Liver (tissue), 9 donors: ENCODE data around the gene SHLD1. TPM values are rescaled to one million over a fixed set of nuclear protein-coding genes. Genes with fewer than 3 reads are reported as not detected.

Source experiments
- DNase-seq: peaks from one replicate; pipeline ENCODE4 v3.0.0-alpha.2; 2017; ENCODE audit warnings: low spot score
- H3K27ac ChIP-seq, 2 donors: one replicate each; pipeline ENCODE4 v1.7.0; 2013; ENCODE audit warnings: inconsistent platforms in 2 of 2, low read length in 2 of 2, control low read depth in 1 of 2, low read depth in 1 of 2, mild to moderate bottlenecking in 1 of 2
- H3K27me3 ChIP-seq, 4 donors: one replicate each; pipeline versions ENCODE4 v1.6.1 to v1.7.0; 2013; ENCODE audit warnings: low read length in 3 of 4, inconsistent platforms in 1 of 4, mild to moderate bottlenecking in 1 of 4, moderate library complexity in 1 of 4; ENCODE audit not compliant: control insufficient read depth in 4 of 4, insufficient read depth in 4 of 4
- H3K36me3 ChIP-seq, 4 donors: one replicate each; pipeline versions ENCODE4 v1.6.1 to v1.7.0; 2013; ENCODE audit warnings: low read length in 3 of 4, mild to moderate bottlenecking in 3 of 4, low read depth in 1 of 4, moderate library complexity in 1 of 4; ENCODE audit not compliant: control insufficient read depth in 4 of 4, insufficient read depth in 3 of 4
- H3K4me1 ChIP-seq, 4 donors: one replicate each; pipeline versions ENCODE4 v1.6.1 to v1.7.0; 2013; ENCODE audit warnings: low read length in 3 of 4, mild to moderate bottlenecking in 3 of 4, moderate library complexity in 1 of 4; ENCODE audit not compliant: control insufficient read depth in 4 of 4, insufficient read depth in 4 of 4
- H3K4me3 ChIP-seq, 3 donors: one replicate each; pipeline versions ENCODE4 v1.6.1 to v1.7.0; 2013; ENCODE audit warnings: low read length in 3 of 3, control low read depth in 1 of 3, low read depth in 1 of 3, mild to moderate bottlenecking in 1 of 3
- H3K9ac ChIP-seq, 2 donors: one replicate each; pipeline ENCODE4 v1.7.0; 2013; ENCODE audit warnings: low read length in 2 of 2, mild to moderate bottlenecking in 2 of 2, moderate library complexity in 2 of 2, control low read depth in 1 of 2, low read depth in 1 of 2
- H3K9me3 ChIP-seq, 4 donors: one replicate each; pipeline versions ENCODE4 v1.6.1 to v1.7.0; 2013; ENCODE audit warnings: low read length in 3 of 4; ENCODE audit not compliant: control insufficient read depth in 4 of 4
- ATF3 ChIP-seq: IDR thresholded peaks from 2 replicates; pipeline ENCODE4 v1.6.1; 2016; ENCODE audit warnings: antibody characterized with exemption
- CTCF ChIP-seq: fragments of 150-350 bp; IDR thresholded peaks from 2 replicates; pipeline ENCODE4 v1.5.1; 2017; ENCODE audit warnings: improper control_type of control experiment, low read depth, low read length; ENCODE audit not compliant: missing input control
- EGR1 ChIP-seq, 2 donors: IDR thresholded peaks; 2 replicates each; pipeline ENCODE4 v1.6.1; 2016 to 2018; ENCODE audit warnings: antibody characterized with exemption in 2 of 2, low read depth in 2 of 2
- FOXA1 ChIP-seq: IDR thresholded peaks from 2 replicates; pipeline ENCODE4 v1.6.1; 2016; ENCODE audit warnings: antibody characterized with exemption
- FOXA2 ChIP-seq: IDR thresholded peaks from 2 replicates; pipeline ENCODE4 v1.6.1; 2016; ENCODE audit warnings: antibody characterized with exemption
- GABPA ChIP-seq, 2 donors: IDR thresholded peaks in 1 of 2; conservative IDR thresholded peaks in 1 of 2; 2 replicates each; pipeline ENCODE4 v1.6.1; 2016; ENCODE audit warnings: antibody characterized with exemption in 2 of 2, mild to moderate bottlenecking in 1 of 2, moderate library complexity in 1 of 2
- HNF4A ChIP-seq, 2 donors: conservative IDR thresholded peaks; 2 replicates each; pipeline ENCODE4 v1.6.1; 2016; ENCODE audit warnings: antibody characterized with exemption in 2 of 2, mild to moderate bottlenecking in 2 of 2
- HNF4G ChIP-seq: IDR thresholded peaks from 2 replicates; pipeline ENCODE4 v1.6.1; 2016; ENCODE audit warnings: antibody characterized with exemption
- JUND ChIP-seq, 2 donors: IDR thresholded peaks; 2 replicates each; pipeline ENCODE4 v1.6.1; 2016; ENCODE audit warnings: antibody characterized with exemption in 2 of 2
- MAX ChIP-seq: IDR thresholded peaks from 2 replicates; pipeline ENCODE4 v1.6.1; 2016; ENCODE audit warnings: antibody characterized with exemption
- NR2F2 ChIP-seq: IDR thresholded peaks from 2 replicates; pipeline ENCODE4 v1.6.1; 2016; ENCODE audit warnings: antibody characterized with exemption
- RAD21 ChIP-seq, 2 donors: IDR thresholded peaks; 2 replicates each; pipeline ENCODE4 v1.6.1; 2016; ENCODE audit warnings: antibody characterized with exemption in 2 of 2, mild to moderate bottlenecking in 2 of 2
- REST ChIP-seq: IDR thresholded peaks from 2 replicates; pipeline ENCODE4 v1.6.1; 2016; ENCODE audit warnings: antibody characterized with exemption, mild to moderate bottlenecking
- RXRA ChIP-seq, 2 donors: IDR thresholded peaks; 2 replicates each; pipeline ENCODE4 v1.6.1; 2017 to 2018; ENCODE audit warnings: antibody characterized with exemption in 2 of 2, mild to moderate bottlenecking in 1 of 2
- SP1 ChIP-seq: IDR thresholded peaks from 2 replicates; pipeline ENCODE4 v1.6.1; 2018; ENCODE audit warnings: antibody characterized with exemption, mild to moderate bottlenecking
- TAF1 ChIP-seq: conservative IDR thresholded peaks from 2 replicates; pipeline ENCODE4 v1.6.1; 2016; ENCODE audit warnings: antibody characterized with exemption, mild to moderate bottlenecking
- YY1 ChIP-seq: IDR thresholded peaks from 2 replicates; pipeline ENCODE4 v1.6.1; 2016; ENCODE audit warnings: antibody characterized with exemption, mild to moderate bottlenecking
- ZBTB33 ChIP-seq: IDR thresholded peaks from 2 replicates; pipeline ENCODE4 v1.6.1; 2016; ENCODE audit warnings: antibody characterized with exemption
- WGBS: extraction: QIAGEN DNeasy Blood & Tissue Kit; methylation state at CpG from one replicate; pipeline ENCODE4 v1.1.7; 2013; 5-methylcytosine and 5-hydroxymethylcytosine counted together
- polyA plus RNA-seq, 2 donors: library from polyadenylated mRNA; stranded (reverse) in 1 of 2; unstranded in 1 of 2; fragments of 200-250 nt in 1 of 2; fragments of >200 nt in 1 of 2; fragmentation: Nextera tagmentation in 1 of 2; extraction: Ambion mirVana in 1 of 2; gene quantifications; one replicate each; pipeline versions ENCODE4 v1.2.1 to v1.2.3, GENCODE V29; 2013 to 2015
- total RNA-seq, 2 donors: library from RNA; depleted of rRNA; stranded (reverse); fragments of >200 nt; gene quantifications; one replicate each; pipeline ENCODE4 v1.2.3, GENCODE V29; 2014
- donor health status: healthy.
- donor health status: healthy.
- donor health status: healthy.
- donor health status: healthy.
- donor health status: healthy.

The SHLD1 gene
- total and polyA plus RNA-seq, 4 donors, result 0.92 to 5.0 (median 2.0) TPM

- no peaks in the 10 kb centered on the region for H3K4me1 ChIP-seq
- DNase-seq, result no peak
- H3K27ac ChIP-seq, result no peak overlapping the region
- no peaks in the 10 kb centered on the region for H3K36me3 ChIP-seq
- no peak overlapping the region for H3K9ac ChIP-seq
- H3K27me3 ChIP-seq, result no peaks in the 10 kb centered on the region
- H3K4me3 ChIP-seq, result no peak overlapping the region
- no peaks in the 10 kb centered on the region for H3K9me3 ChIP-seq
- TF ChIP-seq HNF4A (conservative IDR thresholded peaks at IDR 0.05) (no peak), CTCF (no peak), JUND (IDR thresholded peaks at IDR 0.05) (no peak), REST (no peak), RAD21 (IDR thresholded peaks at IDR 0.05) (no peak), EGR1 (IDR thresholded peaks at IDR 0.05; ENCODE audit: low read depth in 2 of 2) (no peak), ATF3 (no peak), FOXA2 (no peak), FOXA1 (no peak), RXRA (IDR thresholded peaks at IDR 0.05) (no peak), ZBTB33 (no peak), HNF4G (no peak), SP1 (no peak), GABPA (IDR thresholded peaks at IDR 0.05 in 1 of 2, conservative IDR thresholded peaks at IDR 0.05 in 1 of 2) (no peak), TAF1 (no peak)
- WGBS, result 86% methylated on average over 3 of the region's 3 CpGs
Observed at GRCh38 chr20:5822569-5822968, 72.4 kb downstream of the SHLD1 start.

GRCh38 chr20:5825130-5825719, 75.0 kb downstream of the SHLD1 start:
- WGBS, result 70% methylated on average over 9 of the region's 9 CpGs
- Histone ChIP-seq H3K4me3 (no peak overlapping the region), H3K9ac (no peak overlapping the region), H3K36me3 (no peaks in the 10 kb centered on the region), H3K4me1 (no peaks in the 10 kb centered on the region), H3K9me3 (no peaks in the 10 kb centered on the region), H3K27ac (no peak overlapping the region), H3K27me3 (no peaks in the 10 kb centered on the region)
- DNase-seq, result no peak
- TF ChIP-seq REST (no peak), MAX (no peak), YY1 (no peak), JUND (IDR thresholded peaks at IDR 0.05) (no peak), RXRA (IDR thresholded peaks at IDR 0.05) (no peak), EGR1 (IDR thresholded peaks at IDR 0.05; ENCODE audit: low read depth in 2 of 2) (no peak), ATF3 (no peak), NR2F2 (no peak), ZBTB33 (no peak)
